K562 (cell line): Measurements from ENCODE around the gene SEMA6B. TPM values are rescaled to one million over a fixed set of nuclear protein-coding genes. Genes with fewer than 3 reads are reported as not detected.

Source experiments
- ATAC-seq: fragments of 200-7000 bp; cut with Tn5 transposase; 3 replicates; pipeline ENCODE4 v1.9.1; 2020; ENCODE audit warnings: moderate library complexity
- BruUV-seq: library from RNA; stranded (reverse); fragments of 400-500 nt; replicated peaks from 2 replicates; lab custom pipeline; 2021; lab: Mats Ljungman, UMichigan
- CTCF ChIA-PET: fragments of 300-600 bp; formaldehyde crosslinking; extraction: SDS; loops from one replicate; lab custom pipeline; 2021; ENCODE audit warnings: low intra/inter-chr PET ratio; lab: Yijun Ruan, JAX
- POLR2A ChIA-PET: fragments of 300-600, 350-650 bp; sonication (Branson Sonifier 250); formaldehyde crosslinking; extraction: SDS; loops from one replicate; lab custom pipeline; 2021; ENCODE audit warnings: antibody characterized with exemption, inconsistent platforms; lab: Yijun Ruan, JAX
- DNase-seq, 4 experiments: peaks; one replicate each; pipeline versions ENCODE4 v3.0.0 to v3.0.0-alpha.2; 2011 to 2018; ENCODE audit warnings: low spot score in 3 of 4, mixed read lengths in 3 of 4; ENCODE audit errors: extremely low read depth in 1 of 4
- FAIRE-seq: peaks from 2 replicates; lab custom pipeline; 2011; peaks lifted over from hg19 to GRCh38; lab: Jason Lieb, UNC
- H2AFZ ChIP-seq: 2 replicates; pipeline ENCODE4 v1.6.0; 2011; ENCODE audit warnings: low read depth, low read length, control low read depth, inconsistent platforms
- H3K27ac ChIP-seq: fragments of 200-600 bp; 3 replicates; pipeline ENCODE4 v1.8.0; 2011; ENCODE audit warnings: low read depth, mild to moderate bottlenecking, control low read depth, inconsistent platforms, low read length, moderate library complexity, mixed read lengths; ENCODE audit errors: extremely low read depth
- H3K27me3 ChIP-seq, 2 experiments: fragments of 300-600 bp in 1 of 2; 2 replicates in 1 of 2; 3 replicates in 1 of 2; pipeline versions ENCODE4 v1.6.0 to v1.8.0; 2011; ENCODE audit warnings: inconsistent platforms in 2 of 2, low read length in 2 of 2, mild to moderate bottlenecking in 1 of 2, mixed read lengths in 1 of 2, moderate library complexity in 1 of 2; ENCODE audit not compliant: control insufficient read depth in 2 of 2, insufficient read depth in 2 of 2
- H3K36me3 ChIP-seq: fragments of 300-600 bp; 3 replicates; pipeline ENCODE4 v1.8.0; 2011; ENCODE audit warnings: mild to moderate bottlenecking, low read length, inconsistent platforms; ENCODE audit not compliant: control insufficient read depth, insufficient read depth
- H3K4me1 ChIP-seq, 2 experiments: fragments of 200-600 bp in 1 of 2; replicated peaks in 1 of 2; 2 replicates in 1 of 2; 3 replicates in 1 of 2; pipeline versions ENCODE4 v1.5.1 to v1.8.0; 2011; ENCODE audit warnings: inconsistent platforms in 2 of 2, low read length in 2 of 2, mild to moderate bottlenecking in 1 of 2, mixed read lengths in 1 of 2, moderate library complexity in 1 of 2; ENCODE audit not compliant: control insufficient read depth in 2 of 2, insufficient read depth in 2 of 2
- H3K4me2 ChIP-seq: 2 replicates; pipeline ENCODE4 v1.6.1; 2011; ENCODE audit warnings: low read length, control low read depth, inconsistent platforms, mixed read lengths; ENCODE audit not compliant: insufficient read depth
- H3K4me3 ChIP-seq: fragments of 200-600 bp; sonication (generic), shearing (Covaris generic); 2 replicates; pipeline ENCODE4 v1.5.1; 2016; ENCODE audit warnings: control low read depth, inconsistent platforms
- H3K79me2 ChIP-seq: fragments of 200-600 bp; 3 replicates; pipeline ENCODE4 v1.8.0; 2011; ENCODE audit warnings: low read length, inconsistent platforms; ENCODE audit not compliant: control insufficient read depth, insufficient read depth
- H3K9ac ChIP-seq, 2 experiments: 2 replicates each; pipeline versions ENCODE4 v1.6.0 to v1.6.1; 2011; ENCODE audit warnings: low read depth in 2 of 2, low read length in 2 of 2, control low read depth in 1 of 2, inconsistent platforms in 1 of 2, mild to moderate bottlenecking in 1 of 2, mixed read lengths in 1 of 2; ENCODE audit not compliant: insufficient read depth in 1 of 2
- H3K9me1 ChIP-seq: one replicate; pipeline ENCODE4 v1.6.0; 2011; ENCODE audit warnings: inconsistent platforms, mild to moderate bottlenecking, low read length, moderate library complexity; ENCODE audit not compliant: control insufficient read depth, insufficient read depth
- H3K9me3 ChIP-seq: replicated peaks from 2 replicates; pipeline ENCODE4 v1.5.1; 2011; ENCODE audit warnings: low read depth, low read length, inconsistent platforms; ENCODE audit not compliant: control insufficient read depth, insufficient read depth
- H4K20me1 ChIP-seq: replicated peaks from 2 replicates; pipeline ENCODE4 v1.6.1; 2011; ENCODE audit warnings: low read length, inconsistent platforms, mixed read lengths; ENCODE audit not compliant: control insufficient read depth, insufficient read depth
- ARID1B ChIP-seq: fragments of 450-650 bp; IDR thresholded peaks from 2 replicates; pipeline ENCODE4 v1.6.1; 2016; ENCODE audit warnings: antibody characterized with exemption, mild to moderate bottlenecking, inconsistent platforms
- BHLHE40 ChIP-seq: IDR thresholded peaks from 2 replicates; pipeline ENCODE4 v1.6.1; 2011; ENCODE audit warnings: low read length, improper control_type of control experiment
- CHCHD3 ChIP-seq: fragments of 250-450 bp; sonication (Bioruptor Pico); IDR thresholded peaks from 2 replicates; pipeline ENCODE4 v2.1.2; 2022; ENCODE audit warnings: mild to moderate bottlenecking
- GTF2F1 ChIP-seq: IDR thresholded peaks from 2 replicates; pipeline ENCODE4 v1.6.1; 2011; ENCODE audit warnings: low read depth, low read length, improper control_type of control experiment
- HINFP ChIP-seq: fragments of 450-650 bp; conservative IDR thresholded peaks from 2 replicates; pipeline ENCODE4 v1.6.1; 2016; ENCODE audit warnings: missing genetic modification characterization, low read depth, mild to moderate bottlenecking, control low read depth, missing compliant biosample characterization
- HMGN3 ChIP-seq: IDR thresholded peaks from 2 replicates; pipeline ENCODE4 v1.6.1; 2011; ENCODE audit warnings: borderline replicate concordance, low read depth, mild to moderate bottlenecking, mixed read lengths, low read length; ENCODE audit not compliant: insufficient read length; ENCODE audit errors: extremely low read depth
- MAFG ChIP-seq: fragments of 450-650 bp; conservative IDR thresholded peaks from 2 replicates; pipeline ENCODE4 v1.6.1; 2016; ENCODE audit warnings: missing genetic modification characterization, missing compliant biosample characterization
- MYC ChIP-seq, 2 experiments: fragments of 250-450 bp in 1 of 2; sonication (Bioruptor Pico) in 1 of 2; IDR thresholded peaks; 2 replicates each; pipeline versions ENCODE4 v1.5.1 to v1.6.1; 2012 to 2021; ENCODE audit warnings: low read depth in 2 of 2, borderline replicate concordance in 1 of 2, improper control_type of control experiment in 1 of 2, low read length in 1 of 2, mild to moderate bottlenecking in 1 of 2, moderate library complexity in 1 of 2
- NR1H2 ChIP-seq: sonication (generic); formaldehyde crosslinking; IDR thresholded peaks from 2 replicates; pipeline ENCODE4 v1.4.0; 2020; ENCODE audit warnings: mild to moderate bottlenecking, missing genetic modification reagents
- PHB ChIP-seq: fragments of 250-450 bp; sonication (Bioruptor Pico); IDR thresholded peaks from 2 replicates; pipeline ENCODE4 v1.5.0; 2021
- RUNX1 ChIP-seq: sonication (generic); IDR thresholded peaks from 2 replicates; pipeline ENCODE4 v1.6.1; 2016; ENCODE audit warnings: antibody characterized with exemption, low read depth
- SIN3B ChIP-seq: fragments of 450-650 bp; IDR thresholded peaks from 2 replicates; pipeline ENCODE4 v1.6.1; 2017; ENCODE audit warnings: low read depth, mild to moderate bottlenecking, moderate library complexity
- ZBTB17 ChIP-seq: fragments of 450-650 bp; formaldehyde crosslinking; IDR thresholded peaks from 2 replicates; pipeline ENCODE4 v1.4.0; 2020; ENCODE audit warnings: mild to moderate bottlenecking
- ZC3H8 ChIP-seq: fragments of 450-650 bp; IDR thresholded peaks from 2 replicates; pipeline ENCODE4 v1.6.1; 2017
- ZNF3 ChIP-seq: fragments of 250-450 bp; sonication (Bioruptor Pico); IDR thresholded peaks from 2 replicates; pipeline ENCODE4 v1.5.0; 2021; ENCODE audit warnings: mild to moderate bottlenecking, moderate library complexity
- ZNF445 ChIP-seq: fragments of 250-450 bp; sonication (Bioruptor Pico); IDR thresholded peaks from 2 replicates; pipeline ENCODE4 v1.4.0; 2020; ENCODE audit warnings: low read depth, mild to moderate bottlenecking, moderate library complexity
- ZNF511 ChIP-seq: sonication (generic); formaldehyde crosslinking; IDR thresholded peaks from 2 replicates; pipeline ENCODE4 v1.8.0; 2022; ENCODE audit warnings: mild to moderate bottlenecking, missing genetic modification reagents
- ZNF764 ChIP-seq: fragments of 250-450 bp; sonication (Bioruptor Pico); IDR thresholded peaks from 2 replicates; pipeline ENCODE4 v1.4.0; 2020; ENCODE audit warnings: low read depth, mild to moderate bottlenecking, moderate library complexity
- WGBS: fragments of 100-300 bp; shearing (Covaris generic); methylation state at CpG from one replicate; pipeline ENCODE4 v1.1.6; 2016; ENCODE audit warnings: low coverage, mixed read lengths; ENCODE audit not compliant: insufficient coverage; ENCODE audit errors: missing lambda C conversion rate; 5-methylcytosine and 5-hydroxymethylcytosine counted together
- in situ Hi-C: fragments of 300-500 bp; cut with MboI; formaldehyde crosslinking; loops from 4 replicates; pipeline ENCODE4 v1.15.0; 2018; ENCODE audit warnings: inconsistent platforms, mixed read lengths
- intact Hi-C: fragments of 100-400 bp; cut with micrococcal nuclease; formaldehyde crosslinking; loops from 2 replicates; pipeline ENCODE4 v1.14.2; 2022
- polyA plus RNA-seq, 8 experiments: library from polyadenylated mRNA; depleted of rRNA in 4 of 8; stranded (reverse) in 5 of 8; unstranded in 3 of 8; fragments of >200 nt; fragmentation: Nextera tagmentation in 2 of 8; fragmentation: Illumina TruSeq in 1 of 8; extraction: Ambion mirVana in 2 of 8; extraction: Trizol in 1 of 8; gene quantifications; 2 replicates each; pipeline versions ENCODE4 v1.2.1 to v1.2.3, GENCODE V29; 2011 to 2014; ENCODE audit warnings: inconsistent platforms in 1 of 8, missing spikeins in 1 of 8
- total RNA-seq, 7 experiments: library from RNA; depleted of rRNA in 6 of 7; stranded (reverse); fragments of >200 nt in 6 of 7; fragmentation: Illumina TruSeq in 2 of 7; extraction: Trizol in 2 of 7; gene quantifications; 2 replicates each; pipeline versions ENCODE4 v1.2.1 to v1.2.3, GENCODE V29; 2011 to 2021; ENCODE audit warnings: low replicate concordance in 1 of 7

The SEMA6B gene
- total and polyA plus RNA-seq, 9 of the 15 experiments (the other 6 are each of a cell fraction or from before 2014, with no cell fraction given) = 0.65 to 4.6 (median 2.5) TPM; not detected in 2

- intact Hi-C loops (no loop called here), in situ Hi-C loops (no loop called here)
- H3K4me2 ChIP-seq = no peak overlapping the region
- peaks cover 5% of the 10 kb centered on the region; the same call in 1 of the 2 replicates for H4K20me1 ChIP-seq
- ATAC-seq = no peak
- H3K9me3 ChIP-seq = no peaks in the 10 kb centered on the region
- no peaks in the 10 kb centered on the region for H3K79me2 ChIP-seq
- no peak overlapping the region for H3K4me3 ChIP-seq
- no TSS peak for BruUV-seq
- no peak for DNase-seq
- no peak overlapping the region for H2AFZ ChIP-seq
- FAIRE-seq = no peak
- TF ChIP-seq ZNF3 (CRISPR knock-in tag) (no peak), ZNF511 (CRISPR knock-in tag) (no peak), ZNF445 (CRISPR knock-in tag) (no peak), SIN3B (no peak), HMGN3 (no peak), CHCHD3 (CRISPR knock-in tag) (no peak), PHB (no peak), BHLHE40 (no peak), MYC (IDR thresholded peaks at IDR 0.05; ENCODE audit: low read depth, low read length) (no peak), MYC (CRISPR knock-in tag; IDR thresholded peaks at IDR 0.05; ENCODE audit: borderline replicate concordance, low read depth) (no peak), ZNF764 (no peak), GTF2F1 (no peak), RUNX1 (no peak), HINFP (no peak), ZC3H8 (no peak), MAFG (tag) (no peak), ARID1B (no peak), NR1H2 (no peak), ZBTB17 (CRISPR knock-in tag) (no peak)
- H3K9me1 ChIP-seq = peaks cover 3% of the 10 kb centered on the region
- ChIA-PET POLR2A (interaction anchor here (0.6 to 1.5 kb wide), 3 partner anchors 10 to 147 kb away, joined by 3 to 4 read pairs (median 4); partner anchors contain the start of gene PLIN4), CTCF (no interaction called here)
- H3K9ac ChIP-seq = no peak overlapping the region
- H3K36me3 ChIP-seq = 0 out of 3 replicates have a peak, but pooled peaks cover 7% of the 10 kb centered on the region
- peaks cover 20 to 33% of the 10 kb centered on the region in 2 experiments; a peak in 4 of 5 replicates for H3K27me3 ChIP-seq
- no peak overlapping the region for H3K27ac ChIP-seq
- H3K4me1 ChIP-seq = peaks cover 0 to 58% of the 10 kb centered on the region in 2 experiments; a peak in 2 of 5 replicates
- WGBS = 77% methylated on average over 20 of the region's 21 CpGs
These were observed 50.8 kb downstream of the SEMA6B start for GRCh38 chr19:4508698-4509097.
